HG03565 (cell line): ENCODE measurements around the gene MYO16.
A peak's percentile ranks its signal among the peaks of the same experiment; 100 is the strongest.

Experiments used
- ATAC-seq: cut with Tn5 transposase; IDR thresholded peaks from one replicate; pipeline ENCODE4 v1.9.1; 2021; ENCODE audit warnings: mild to moderate bottlenecking, moderate library complexity; ENCODE audit not compliant: unreplicated experiment

The MYO16 gene

DNA sequence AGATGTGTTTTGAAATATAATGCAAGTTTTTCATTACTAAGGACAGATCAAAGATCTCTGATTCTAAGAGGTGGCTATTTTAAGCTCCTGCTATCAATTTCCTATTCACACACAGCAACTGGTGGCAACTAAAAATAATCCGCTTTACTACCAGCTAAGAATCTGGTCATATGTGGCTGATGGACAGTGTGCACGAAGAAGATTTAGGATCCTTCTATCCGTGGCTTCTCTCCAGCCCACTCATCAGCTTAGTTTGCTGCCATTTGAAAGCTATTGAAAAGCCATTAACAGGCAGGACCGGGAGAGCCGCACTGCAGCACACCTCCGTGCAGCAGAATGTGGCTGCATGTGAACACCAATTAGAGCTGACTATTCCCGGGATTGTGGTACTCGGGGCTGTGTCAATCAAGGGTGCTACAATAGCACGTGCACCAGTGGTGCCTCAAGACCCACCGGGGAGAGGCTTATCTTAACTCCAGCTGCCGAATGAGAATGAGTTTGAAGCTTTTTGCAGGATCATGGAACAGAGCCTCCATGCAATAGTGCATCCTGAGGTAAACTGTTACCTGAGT lies at the start of gene MYO16:
Gene MYO16, plus strand, starts transcription at position 431 of the 572 bp plus-strand sequence. CDS start 234 bp downstream, outside the sequence.
- no peak for ATAC-seq

- no peak for ATAC-seq
These were observed 42.6 kb upstream of the MYO16 start for GRCh38 chr13:108586826-108587225.

GRCh38 chr13:108588516-108588915 lies 40.9 kb upstream of the MYO16 start:
- no peak for ATAC-seq

DNA sequence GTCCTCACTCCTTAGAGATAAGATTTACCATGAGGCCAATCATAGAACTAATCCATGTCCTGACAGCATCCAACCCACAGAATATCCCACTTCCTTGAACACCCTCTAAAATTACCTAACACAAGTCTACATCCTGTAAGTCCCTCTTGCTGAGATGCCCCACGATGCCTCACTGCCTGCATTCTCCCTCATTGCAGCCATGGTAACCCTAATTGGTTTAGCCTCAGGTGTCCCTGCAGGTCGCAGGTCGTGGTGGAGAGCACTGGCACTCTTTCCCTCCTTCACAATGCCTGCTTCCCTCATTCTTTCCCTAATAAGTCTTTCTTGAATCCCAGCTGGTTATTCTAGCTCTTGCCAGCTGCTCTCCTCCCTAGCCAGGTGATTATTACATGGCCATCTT lies 35.3 kb upstream of the MYO16 start:
- ATAC-seq = no peak

- ATAC-seq = peak; percentile 63
These were observed 33.8 kb upstream of the MYO16 start for GRCh38 chr13:108595436-108596274.

GRCh38 chr13:108597943-108598342 lies 31.5 kb upstream of the MYO16 start:
- ATAC-seq = no peak

GRCh38 chr13:108606424-108606823 lies 23.0 kb upstream of the MYO16 start:
- no peak for ATAC-seq

GRCh38 chr13:108609353-108609752 lies 20.1 kb upstream of the MYO16 start:
- no peak for ATAC-seq

DNA sequence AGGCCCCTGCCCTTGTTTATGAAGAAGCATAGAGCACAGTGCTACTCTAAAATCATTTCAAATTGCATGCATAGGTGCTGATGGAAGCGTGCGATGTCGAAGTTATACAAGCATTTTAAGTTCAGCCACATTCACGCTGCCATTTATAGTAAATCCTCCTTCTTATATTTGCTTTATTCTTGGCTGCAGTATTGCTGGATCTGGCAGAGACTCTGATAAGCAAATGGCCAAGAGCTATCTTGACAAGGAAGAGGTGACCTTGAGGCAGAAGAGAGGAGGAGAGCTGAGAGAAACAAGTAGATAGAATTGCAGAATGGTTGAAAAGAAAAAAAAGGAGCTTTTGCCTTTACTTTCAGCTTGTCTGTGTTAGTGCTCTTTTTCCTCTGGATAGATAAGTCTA lies 18.9 kb upstream of the MYO16 start:
- ATAC-seq = no peak

- no peak for ATAC-seq
These were observed 14.2 kb upstream of the MYO16 start for GRCh38 chr13:108615241-108615640.

DNA sequence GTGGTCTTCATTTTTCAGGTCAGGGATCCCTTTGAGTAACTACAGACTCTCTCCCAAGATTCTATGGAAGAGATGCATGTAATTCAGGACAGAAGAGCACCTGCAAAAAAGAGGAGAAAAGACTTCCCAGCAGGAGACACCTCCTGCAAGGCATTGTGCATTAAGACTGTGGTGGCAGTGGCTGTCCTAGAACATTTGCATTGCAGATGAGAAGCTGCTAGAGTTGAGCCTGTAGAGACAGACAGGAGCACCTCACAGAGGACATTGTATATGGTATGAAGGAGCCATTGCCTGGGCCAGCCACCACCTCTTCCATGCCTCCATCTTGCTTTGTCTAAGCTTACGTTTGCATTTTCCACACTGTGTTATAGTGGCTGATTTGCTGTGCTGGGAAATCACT lies 11.2 kb upstream of the MYO16 start:
- no peak for ATAC-seq

DNA sequence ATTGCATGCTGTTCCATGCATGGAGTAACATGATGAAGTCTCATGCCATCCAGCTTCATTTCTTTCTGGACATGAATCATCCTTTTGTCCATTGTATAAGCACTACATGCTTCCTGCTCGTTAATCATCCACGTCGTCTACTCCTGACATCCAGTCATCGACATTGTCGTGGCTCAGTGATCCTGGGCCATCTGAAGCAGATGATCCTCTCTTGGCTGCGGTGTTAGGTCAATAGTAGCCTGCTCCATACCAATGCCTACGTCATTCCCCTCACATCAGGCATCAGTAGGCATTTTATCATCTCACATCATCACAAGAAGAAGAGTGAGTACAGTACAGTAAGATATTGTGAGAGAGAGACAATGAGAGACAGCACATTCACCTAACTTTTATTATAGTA lies 7.9 kb upstream of the MYO16 start:
- ATAC-seq = no peak

GRCh38 chr13:108624108-108624507 lies 5.3 kb upstream of the MYO16 start:
- ATAC-seq = no peak

DNA sequence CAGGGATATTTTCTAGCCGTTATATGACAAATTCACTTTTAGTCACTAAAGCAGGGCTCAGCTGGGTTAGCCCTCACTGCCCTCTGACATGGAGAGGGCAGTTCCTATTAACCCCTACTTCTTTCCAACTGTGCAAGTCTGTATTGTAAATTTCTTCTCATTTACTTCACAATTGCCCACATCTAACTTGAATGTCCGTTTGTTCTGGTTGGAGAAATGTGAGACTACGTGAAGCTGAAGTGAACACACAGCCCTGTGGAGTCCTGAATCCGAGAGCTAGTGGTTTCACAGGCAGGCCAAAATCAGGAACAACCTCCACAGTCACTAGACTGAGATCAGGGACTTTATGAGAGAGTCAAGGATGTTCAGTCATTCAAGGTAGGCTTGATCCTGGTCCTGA lies 4.4 kb upstream of the MYO16 start:
- no peak for ATAC-seq

DNA sequence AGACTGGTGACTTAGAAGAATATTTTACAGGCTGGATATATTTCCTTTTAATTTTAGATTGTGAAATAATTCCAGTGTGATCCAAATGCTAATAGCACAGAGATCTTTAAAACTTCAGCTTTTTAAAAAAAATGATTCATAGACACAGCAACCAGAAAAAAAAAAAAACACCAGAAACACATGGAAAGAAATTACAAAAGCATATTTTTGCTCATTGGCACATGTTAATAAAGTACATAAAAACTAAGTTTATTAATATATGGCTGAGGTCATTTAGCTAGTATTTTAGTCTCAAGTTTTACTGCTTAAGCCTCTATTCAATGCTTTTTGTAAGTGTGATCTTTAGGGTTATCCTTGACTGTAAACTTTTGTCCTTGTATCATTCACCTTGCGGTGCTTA lies 577 bp downstream of the MYO16 start:
- no peak for ATAC-seq

DNA sequence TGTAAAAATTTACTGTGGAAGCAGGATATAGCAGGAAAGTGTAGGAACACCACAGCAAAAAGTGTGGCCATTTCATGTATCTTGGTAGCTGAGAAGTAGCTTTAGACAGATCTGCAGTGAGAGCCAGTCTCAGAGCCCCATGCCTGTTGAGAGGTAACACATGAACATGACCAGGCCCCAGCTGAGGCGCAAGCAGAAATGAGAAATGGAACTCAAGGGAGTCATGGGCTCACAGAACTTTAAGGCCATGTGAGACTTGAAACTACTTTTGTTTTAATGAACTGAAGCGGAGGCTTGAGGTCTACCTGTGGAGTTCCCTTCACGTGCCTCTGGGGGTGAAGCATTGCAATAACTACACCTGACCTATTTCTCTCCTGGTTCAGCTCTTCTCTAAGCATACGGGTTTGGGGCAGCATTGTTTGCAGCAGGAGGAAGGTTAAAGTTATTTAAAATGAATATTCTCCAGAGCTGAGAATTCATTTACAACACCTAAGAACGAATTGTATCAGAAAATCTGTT lies 3.3 kb downstream of the MYO16 start:
- ATAC-seq = no peak

GRCh38 chr13:108638901-108639300 lies 9.5 kb downstream of the MYO16 start:
- ATAC-seq = no peak

GRCh38 chr13:108643646-108644353 lies 14.4 kb downstream of the MYO16 start:
- no peak for ATAC-seq

- ATAC-seq = no peak
These were observed 16.0 kb downstream of the MYO16 start for GRCh38 chr13:108645376-108645775.

DNA sequence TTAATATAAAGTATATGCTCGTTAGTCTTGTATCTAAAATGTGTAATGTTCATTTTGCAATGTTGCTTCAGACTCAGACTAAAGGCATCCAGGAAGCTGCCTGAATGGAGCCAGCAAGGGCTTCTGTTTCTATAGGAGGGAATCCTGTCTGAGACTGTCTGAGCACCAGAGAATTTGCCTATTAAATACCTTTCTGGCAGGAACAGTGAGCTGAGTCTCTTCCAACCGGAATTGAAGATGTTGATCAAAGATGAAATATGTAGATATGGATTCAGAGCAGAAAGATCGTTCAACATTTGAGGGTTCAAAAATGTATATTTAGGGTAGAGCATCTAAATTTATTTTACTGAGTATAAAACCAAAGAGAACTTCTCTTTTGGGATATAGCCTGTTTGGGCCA lies 20.9 kb downstream of the MYO16 start:
- ATAC-seq = no peak

GRCh38 chr13:108656742-108657141 lies 27.3 kb downstream of the MYO16 start:
- ATAC-seq = no peak

DNA sequence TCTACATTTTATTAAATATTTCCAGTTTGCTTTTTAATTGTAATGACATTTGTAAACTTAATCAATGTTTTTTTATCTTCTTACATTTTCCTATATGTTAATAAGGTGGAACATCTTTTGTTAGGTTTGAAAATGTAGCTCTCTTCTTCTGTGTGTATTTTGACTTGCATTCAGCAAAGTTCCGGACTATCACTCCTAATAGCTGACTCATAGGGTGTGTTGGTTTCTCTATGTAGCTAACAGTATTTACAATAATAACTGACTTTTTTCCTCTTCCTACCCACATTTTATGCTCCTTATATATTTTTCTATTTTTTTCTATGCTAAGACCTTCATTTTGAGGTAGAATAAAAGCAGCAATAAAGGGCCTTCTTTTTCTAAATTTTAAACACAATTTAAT lies 28.1 kb downstream of the MYO16 start:
- ATAC-seq = no peak
